Right lobe of liver (tissue), 6 donors: ENCODE measurements around the gene AKAP12. TPM values are rescaled to one million over a fixed set of nuclear protein-coding genes. Genes with fewer than 3 reads are reported as not detected.

Experiments
- ATAC-seq, 4 donors: fragments of 200-7000 bp; cut with Tn5 transposase; one replicate each; pipeline ENCODE4 v1.9.1; 2020; ENCODE audit warnings: mild to moderate bottlenecking in 4 of 4, moderate library complexity in 4 of 4
- DNase-seq, 3 donors: peaks; one replicate each; pipeline ENCODE4 v3.0.0-alpha.2; 2020
- H3K27ac ChIP-seq, 3 donors: fragments of 200-600 bp; one replicate each; pipeline ENCODE4 v1.8.0; 2022
- H3K27me3 ChIP-seq, 2 donors: fragments of 200-600 bp; one replicate each; pipeline ENCODE4 v1.8.0; 2022
- H3K36me3 ChIP-seq, 4 donors: fragments of 200-600 bp; sonication (generic) in 1 of 4; one replicate each; pipeline versions ENCODE4 v1.5.1 to v1.8.0; 2017 to 2022; ENCODE audit warnings: control low read depth in 1 of 4
- H3K4me1 ChIP-seq, 4 donors: fragments of 200-600 bp; sonication (generic) in 1 of 4; one replicate each; pipeline versions ENCODE4 v1.5.1 to v1.8.0; 2017 to 2022; ENCODE audit warnings: control low read depth in 1 of 4
- H3K4me3 ChIP-seq, 3 donors: fragments of 200-600 bp; one replicate each; pipeline ENCODE4 v1.8.0; 2022
- H3K9me3 ChIP-seq, 4 donors: fragments of 200-600 bp; sonication (generic) in 1 of 4; one replicate each; pipeline versions ENCODE4 v1.5.1 to v1.8.0; 2017 to 2022; ENCODE audit warnings: control low read depth in 1 of 4
- POLR2A ChIP-seq: fragments of 450-650 bp; IDR thresholded peaks from one replicate; pipeline ENCODE4 v1.6.1; 2017; ENCODE audit warnings: antibody characterized with exemption, mild to moderate bottlenecking
- WGBS: methylation state at CpG from one replicate; pipeline ENCODE4 v1.1.6; 2018; ENCODE audit warnings: low coverage, low lambda C conversion rate; ENCODE audit not compliant: insufficient coverage; ENCODE audit errors: missing lambda C conversion rate; 5-methylcytosine and 5-hydroxymethylcytosine counted together
- intact Hi-C, 2 donors: fragments of 100-400 bp; cut with DNase I; formaldehyde crosslinking; loops; one replicate each; pipeline versions ENCODE4 v1.11.2 to v1.14.1; 2022
- total RNA-seq, 6 experiments: library from RNA; depleted of rRNA in 2 of 6; stranded (reverse); fragments of >200 nt in 2 of 6; fragmentation: NEBNext Ultra II Directional in 3 of 6; extraction: Animal tissue kit (Norgen Biotek cat#: 25700) in 3 of 6; gene quantifications; one replicate each; pipeline versions ENCODE4 v1.1.0 to v1.2.4, GENCODE V29; 2016 to 2023
- TF ChIP-seq, protein P1 (sequence below), 4 donors: fragments of 200-600 bp in 3 of 4; fragments of 450-650 bp in 1 of 4; IDR thresholded peaks; one replicate each; pipeline versions ENCODE4 v1.5.1 to v1.8.0; 2016 to 2022; ENCODE audit warnings: antibody characterized with exemption in 4 of 4, mild to moderate bottlenecking in 2 of 4
- donor health status: DM: no; HTN: yes; CAD: no.
- donor health status: DM: no; HTN: no; CAD: no.
- donor health status: DM: no; HTN: no; CAD: no.
- donor health status: DM: no; HTN: yes; CAD: no.
- donor health status: DM: no; HTN: yes; CAD: no.

The AKAP12 gene
- total RNA-seq, 6 experiments from 2014 or later = 2.1 to 38.4 (median 23.0) TPM

GRCh38 chr6:151307501-151307900 lies 67.7 kb downstream of the AKAP12 start:
- no peak overlapping the region for H3K4me3 ChIP-seq
- H3K27me3 ChIP-seq = no peaks in the 10 kb centered on the region
- no peaks in the 10 kb centered on the region for H3K4me1 ChIP-seq
- TF ChIP-seq, protein P1, sequence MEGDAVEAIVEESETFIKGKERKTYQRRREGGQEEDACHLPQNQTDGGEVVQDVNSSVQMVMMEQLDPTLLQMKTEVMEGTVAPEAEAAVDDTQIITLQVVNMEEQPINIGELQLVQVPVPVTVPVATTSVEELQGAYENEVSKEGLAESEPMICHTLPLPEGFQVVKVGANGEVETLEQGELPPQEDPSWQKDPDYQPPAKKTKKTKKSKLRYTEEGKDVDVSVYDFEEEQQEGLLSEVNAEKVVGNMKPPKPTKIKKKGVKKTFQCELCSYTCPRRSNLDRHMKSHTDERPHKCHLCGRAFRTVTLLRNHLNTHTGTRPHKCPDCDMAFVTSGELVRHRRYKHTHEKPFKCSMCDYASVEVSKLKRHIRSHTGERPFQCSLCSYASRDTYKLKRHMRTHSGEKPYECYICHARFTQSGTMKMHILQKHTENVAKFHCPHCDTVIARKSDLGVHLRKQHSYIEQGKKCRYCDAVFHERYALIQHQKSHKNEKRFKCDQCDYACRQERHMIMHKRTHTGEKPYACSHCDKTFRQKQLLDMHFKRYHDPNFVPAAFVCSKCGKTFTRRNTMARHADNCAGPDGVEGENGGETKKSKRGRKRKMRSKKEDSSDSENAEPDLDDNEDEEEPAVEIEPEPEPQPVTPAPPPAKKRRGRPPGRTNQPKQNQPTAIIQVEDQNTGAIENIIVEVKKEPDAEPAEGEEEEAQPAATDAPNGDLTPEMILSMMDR (IDR thresholded peaks at IDR 0.05) = no peak
- H3K9me3 ChIP-seq = no peaks in the 10 kb centered on the region
- no peaks in the 10 kb centered on the region for H3K36me3 ChIP-seq
- no peak for DNase-seq
- WGBS = 34% methylated on average over 3 of the region's 4 CpGs
- no peak overlapping the region for H3K27ac ChIP-seq
- intact Hi-C loops = no loop called here
- ATAC-seq = peak in 1 of 4 donors; percentile 44

GRCh38 chr6:151309619-151310018 lies 69.9 kb downstream of the AKAP12 start:
- DNase-seq (no peak), ATAC-seq (no peak)
- no peaks in the 10 kb centered on the region for H3K4me1 ChIP-seq
- no peaks in the 10 kb centered on the region for H3K36me3 ChIP-seq
- intact Hi-C loops = no loop called here
- TF ChIP-seq, protein P1 (IDR thresholded peaks at IDR 0.05) = no peak
- no peak for TF ChIP-seq POLR2A
- no peak overlapping the region for H3K27ac ChIP-seq
- H3K4me3 ChIP-seq = no peak overlapping the region
- H3K9me3 ChIP-seq = no peaks in the 10 kb centered on the region
- 91% methylated on average over 4 of the region's 4 CpGs for WGBS
- no peaks in the 10 kb centered on the region for H3K27me3 ChIP-seq

DNA sequence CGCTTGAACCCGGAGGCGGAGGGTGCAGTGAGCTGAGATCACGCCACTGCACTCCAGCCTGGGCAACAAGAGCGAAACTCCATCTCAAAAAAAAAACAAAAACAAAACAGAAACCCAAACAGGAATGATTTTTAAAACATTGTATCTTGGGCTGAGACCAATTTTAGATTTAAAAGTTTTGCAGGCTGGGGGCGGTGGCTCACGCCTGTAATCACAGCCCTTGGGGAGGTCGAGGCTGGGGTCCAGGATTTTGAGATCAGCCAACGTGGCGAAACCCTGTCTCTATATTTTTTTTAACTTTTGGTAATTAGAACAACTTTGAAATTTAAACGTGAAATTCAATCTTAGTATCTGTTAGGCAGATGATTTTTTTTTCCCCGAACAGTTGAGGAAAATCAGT lies 70.5 kb downstream of the AKAP12 start:
- 75% methylated on average over 11 of the region's 12 CpGs for WGBS
- ATAC-seq = no peak
- Histone ChIP-seq H3K9me3 (no peaks in the 10 kb centered on the region), H3K36me3 (no peaks in the 10 kb centered on the region), H3K4me3 (no peak overlapping the region), H3K27me3 (no peaks in the 10 kb centered on the region), H3K4me1 (no peaks in the 10 kb centered on the region), H3K27ac (no peak overlapping the region)
- no peak for DNase-seq
- intact Hi-C loops = no loop called here
- TF ChIP-seq, protein P1 (IDR thresholded peaks at IDR 0.05) = no peak
- no peak for TF ChIP-seq POLR2A

DNA sequence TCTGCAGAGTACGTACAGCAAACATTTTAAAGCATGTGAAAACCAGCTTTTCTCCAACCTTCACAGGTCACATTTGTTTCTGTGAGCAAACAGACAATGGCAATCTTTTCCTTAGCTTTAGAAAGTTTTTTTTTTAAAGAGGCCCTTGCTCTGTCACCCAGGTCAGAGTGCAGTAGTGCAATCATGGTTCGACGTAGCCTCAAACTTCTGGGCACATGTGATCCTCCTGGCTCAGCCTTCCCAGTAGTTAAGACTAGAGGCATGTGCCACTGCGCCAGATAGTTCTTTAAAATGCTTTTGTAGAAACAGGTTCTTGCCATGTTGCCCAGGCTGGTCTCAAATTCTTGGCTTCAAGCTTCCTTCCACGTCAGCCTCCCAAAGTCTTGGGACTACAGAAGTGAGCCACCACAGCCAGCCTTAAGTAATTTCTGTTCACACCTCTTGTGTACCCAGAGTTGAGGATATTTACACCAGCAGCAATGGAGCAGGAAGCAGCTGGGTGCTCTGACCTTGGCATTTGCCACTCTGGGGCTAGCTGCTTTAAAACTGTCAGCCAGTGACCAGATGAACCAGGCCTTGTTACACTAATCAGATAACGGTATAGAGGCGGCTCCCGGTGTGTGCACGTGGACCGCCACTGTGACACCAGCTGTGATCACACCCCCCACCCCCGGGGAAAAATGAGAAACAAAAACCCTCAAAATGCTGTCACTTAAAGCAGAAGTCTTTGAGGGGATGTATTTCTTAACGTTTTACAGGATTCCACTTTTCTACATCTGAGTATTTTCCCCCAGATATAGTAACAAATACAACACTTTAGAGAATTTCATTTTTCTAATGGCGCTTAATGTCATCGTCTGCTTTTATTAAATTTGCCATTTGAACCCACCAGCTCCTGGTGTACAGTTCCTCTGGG lies 71.3 kb downstream of the AKAP12 start:
- 79% methylated on average over 9 of the region's 14 CpGs for WGBS
- H3K27ac ChIP-seq = no peak overlapping the region

More for the DNA sequence above, 71.3 kb downstream of the AKAP12 start:
- TF ChIP-seq, protein P1 (IDR thresholded peaks at IDR 0.05) = no peak
- TF ChIP-seq POLR2A = no peak
- no peaks in the 10 kb centered on the region for H3K9me3 ChIP-seq
- H3K27me3 ChIP-seq = no peaks in the 10 kb centered on the region
- intact Hi-C loops = no loop called here
- H3K4me3 ChIP-seq = no peak overlapping the region
- no peak for ATAC-seq
- no peak for DNase-seq
- H3K4me1 ChIP-seq = no peaks in the 10 kb centered on the region
- H3K36me3 ChIP-seq = no peaks in the 10 kb centered on the region
